Cardiac fibroblast (primary cell): ENCODE measurements around the gene CCKAR.

ENCODE experiments used
- DNase-seq, 2 donors: peaks; one replicate each; pipeline versions ENCODE4 v3.0.0 to v3.0.0-alpha.2; 2010; ENCODE audit warnings: low read depth in 2 of 2
- H3K4me3 ChIP-seq, 2 donors: replicated peaks in 1 of 2; 1 replicate in 1 of 2; 2 replicates in 1 of 2; pipeline ENCODE4 v1.5.1; 2011; ENCODE audit warnings: low read depth in 2 of 2, low read length in 2 of 2, mild to moderate bottlenecking in 2 of 2, moderate library complexity in 1 of 2
- CTCF ChIP-seq: IDR thresholded peaks from one replicate; pipeline ENCODE4 v1.5.1; 2011; ENCODE audit warnings: low read depth, mild to moderate bottlenecking, low read length, inconsistent platforms

The CCKAR gene

GRCh38 chr4:26482508-26483462 lies 7.5 kb downstream of the CCKAR start:
- TF ChIP-seq CTCF: no peak
- no peak overlapping the region for H3K4me3 ChIP-seq
- no peak for DNase-seq

- DNase-seq: no peak
- TF ChIP-seq CTCF: no peak
- no peak overlapping the region for H3K4me3 ChIP-seq
These were observed 12.0 kb downstream of the CCKAR start for GRCh38 chr4:26478330-26478729.

GRCh38 chr4:26476545-26476944 lies 13.7 kb downstream of the CCKAR start:
- DNase-seq: no peak
- no peak overlapping the region for H3K4me3 ChIP-seq
- no peak for TF ChIP-seq CTCF

GRCh38 chr4:26475716-26476115 lies 14.6 kb downstream of the CCKAR start:
- TF ChIP-seq CTCF: no peak
- no peak for DNase-seq
- H3K4me3 ChIP-seq: no peak overlapping the region

- no peak for TF ChIP-seq CTCF
- no peak overlapping the region for H3K4me3 ChIP-seq
- DNase-seq: no peak
These were observed 15.7 kb downstream of the CCKAR start for GRCh38 chr4:26474551-26474950.

GRCh38 chr4:26473893-26474292 lies 16.4 kb downstream of the CCKAR start:
- DNase-seq: peak in 1 of 2 donors; percentile 20
- H3K4me3 ChIP-seq: no peak overlapping the region
- TF ChIP-seq CTCF: no peak
